Stimulated activated CD8-positive, alpha-beta memory T cell treated with anti-CD3 and anti-CD28 coated beads, Interleukin-15, amount 100 ng/mL, for 48 hours (primary cell): ENCODE data around the gene CYTH3.
A peak's percentile ranks its signal among the peaks of the same experiment; 100 is the strongest.

Source experiments
- DNase-seq, 2 donors: peaks; one replicate each; pipeline ENCODE4 v3.0.0-alpha.2; 2020; ENCODE audit warnings: low read depth in 2 of 2

The CYTH3 gene

DNA sequence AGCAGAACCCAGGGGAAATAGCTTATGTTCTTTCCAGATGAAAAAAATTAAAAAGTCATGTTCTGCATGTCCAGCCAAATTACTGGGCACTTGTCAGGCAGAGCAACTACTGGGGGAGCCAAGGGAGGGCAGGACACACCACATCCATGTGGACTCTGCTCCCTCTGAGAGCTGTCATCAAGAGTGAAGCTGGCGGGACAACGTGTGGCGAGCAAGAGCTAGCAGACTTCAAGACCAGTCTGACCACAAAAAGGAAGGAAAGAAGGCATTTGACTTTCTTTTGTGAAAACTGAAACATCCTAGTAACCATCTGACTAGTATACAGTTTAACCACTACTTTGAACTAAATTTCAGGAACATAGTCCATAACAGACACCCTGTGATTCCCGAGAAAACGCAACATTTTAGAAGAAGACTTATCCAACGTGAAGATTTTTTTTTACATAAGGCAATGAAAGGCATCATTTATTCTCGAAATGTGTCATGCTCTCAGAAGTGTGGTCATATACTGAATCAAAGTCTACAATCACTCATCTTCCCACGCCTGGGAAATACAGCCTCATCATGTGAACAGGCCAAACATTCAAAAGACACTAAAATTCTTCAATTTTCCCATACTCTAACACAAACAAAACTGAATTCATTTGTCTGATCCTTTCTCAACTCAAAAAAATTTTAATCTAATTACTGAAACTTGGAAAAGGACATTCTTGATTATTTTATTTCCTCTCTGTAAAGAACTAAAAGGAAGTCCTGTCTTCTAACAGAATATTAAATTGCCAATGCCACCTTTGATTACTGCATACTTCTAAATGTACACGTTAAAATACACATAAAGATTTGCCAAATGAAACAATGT is 15.5 kb downstream of the CYTH3 start:
- peak in 1 of 2 donors; percentile 17 for DNase-seq

GRCh38 chr7:6256109-6256483 is 16.3 kb downstream of the CYTH3 start:
- no peak for DNase-seq

DNA sequence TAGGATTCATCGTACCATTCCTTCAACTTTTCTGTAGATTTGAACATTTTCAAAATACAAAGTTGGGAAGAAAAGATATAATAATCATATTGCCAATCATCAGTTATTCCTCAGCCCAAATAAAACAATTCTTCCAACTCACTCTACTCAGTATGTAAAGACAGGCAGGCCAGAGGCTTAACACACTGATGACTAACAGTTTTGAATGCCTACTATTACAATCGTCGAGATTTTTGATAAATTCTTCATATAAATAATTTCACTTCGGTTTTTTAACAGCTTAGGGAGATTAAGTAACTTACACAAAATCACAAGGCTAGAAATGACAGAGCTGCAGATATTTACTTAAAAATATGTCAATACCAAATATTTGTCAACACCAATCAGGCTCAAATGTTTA is 17.6 kb downstream of the CYTH3 start:
- DNase-seq, result no peak

DNA sequence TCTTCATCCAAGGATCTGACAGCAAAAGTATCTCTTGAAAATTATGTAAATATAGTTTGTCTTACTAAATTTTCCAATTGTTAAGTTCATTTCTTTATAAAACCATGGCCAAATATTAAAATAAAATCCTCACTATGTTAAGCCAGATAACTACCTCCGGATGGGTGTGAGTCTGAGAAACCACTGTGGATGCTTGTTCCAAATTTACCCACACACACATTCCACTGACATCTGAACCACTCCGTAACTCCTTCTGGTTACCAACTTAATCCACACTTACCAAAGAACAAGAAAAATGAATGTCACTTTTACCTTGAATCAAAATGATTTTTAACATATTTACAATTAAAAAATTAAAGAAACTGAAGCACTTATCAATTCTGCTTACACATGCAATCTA is 19.7 kb downstream of the CYTH3 start:
- no peak for DNase-seq

- DNase-seq, result no peak
Observed at GRCh38 chr7:6252341-6252746, 20.1 kb downstream of the CYTH3 start.

- no peak for DNase-seq
Observed at GRCh38 chr7:6251653-6252052, 20.8 kb downstream of the CYTH3 start.

GRCh38 chr7:6250364-6250833 is 22.0 kb downstream of the CYTH3 start:
- DNase-seq, result peak in 1 of 2 donors; percentile 21

DNA sequence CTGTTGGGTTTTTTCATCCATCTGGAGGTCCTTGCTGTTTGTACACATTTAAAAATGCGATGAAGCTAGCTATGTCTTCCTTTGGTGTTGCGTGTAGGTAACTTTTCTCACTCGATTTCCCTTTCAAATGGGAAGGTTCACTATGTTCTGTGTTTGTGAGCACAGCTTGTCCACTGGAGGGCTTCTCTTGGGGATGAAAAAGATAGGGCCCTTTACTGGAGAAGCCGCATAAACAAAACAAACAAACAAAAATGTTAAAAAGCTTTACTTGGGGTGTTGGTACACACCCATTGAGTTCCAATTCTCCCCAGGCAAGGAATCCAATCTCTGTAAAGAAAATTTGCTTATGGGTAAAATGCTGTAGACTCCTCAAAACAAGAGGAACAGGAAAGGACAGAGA is 23.4 kb downstream of the CYTH3 start:
- DNase-seq, result no peak

- DNase-seq, result no peak
Observed at GRCh38 chr7:6248581-6248980, 23.8 kb downstream of the CYTH3 start.

DNA sequence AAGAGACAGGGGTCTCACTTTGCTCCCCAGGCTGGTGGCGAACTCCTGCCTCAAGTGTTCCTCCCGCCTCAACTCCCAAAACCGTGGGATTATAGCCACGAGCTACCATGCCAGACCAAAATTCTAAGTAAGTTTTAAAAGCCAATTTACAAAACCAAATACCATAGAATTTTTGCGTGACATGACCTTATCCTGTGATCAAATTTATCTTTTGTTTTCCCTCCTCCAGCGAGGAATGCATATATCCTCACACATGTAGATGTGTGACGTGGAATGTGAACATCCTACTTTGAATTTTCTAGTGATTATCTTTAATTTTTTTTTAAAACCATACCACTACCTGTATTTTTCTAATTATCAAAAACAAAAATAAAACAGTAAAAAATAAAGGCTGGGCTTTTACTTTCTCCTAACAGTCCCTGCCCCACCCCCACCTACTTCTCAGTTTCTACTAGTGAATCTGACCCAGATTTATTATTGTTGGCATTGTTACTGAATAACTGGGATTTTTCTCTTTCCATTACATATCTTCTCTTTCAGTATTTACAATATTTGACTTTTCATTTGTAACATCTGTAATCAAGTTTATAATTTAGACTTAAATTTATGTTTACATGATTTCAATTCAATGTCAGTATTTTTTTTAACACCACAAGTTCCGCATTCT is 26.0 kb downstream of the CYTH3 start:
- DNase-seq, result no peak

- no peak for DNase-seq
Observed at GRCh38 chr7:6244021-6244420, 28.4 kb downstream of the CYTH3 start.

DNA sequence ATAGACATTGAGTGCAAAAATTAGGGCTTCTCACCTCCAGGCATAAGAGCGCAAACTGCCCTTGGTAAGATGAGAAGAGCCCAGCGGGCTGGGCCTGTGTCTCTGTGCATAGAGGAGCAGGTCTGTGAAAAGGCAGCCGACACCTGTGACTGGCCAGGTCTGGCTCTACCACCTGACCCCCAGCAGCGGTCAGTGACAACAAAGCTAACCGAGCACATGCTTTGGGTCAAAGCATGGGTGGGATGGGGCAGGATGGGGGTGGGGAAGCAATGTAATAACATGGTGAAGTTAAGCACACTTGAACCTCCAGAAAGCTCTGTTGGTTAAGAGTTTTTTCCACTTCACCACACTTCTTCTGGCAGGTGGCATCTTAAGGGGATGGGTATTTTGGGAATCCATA is 29.3 kb downstream of the CYTH3 start:
- DNase-seq, result no peak

DNA sequence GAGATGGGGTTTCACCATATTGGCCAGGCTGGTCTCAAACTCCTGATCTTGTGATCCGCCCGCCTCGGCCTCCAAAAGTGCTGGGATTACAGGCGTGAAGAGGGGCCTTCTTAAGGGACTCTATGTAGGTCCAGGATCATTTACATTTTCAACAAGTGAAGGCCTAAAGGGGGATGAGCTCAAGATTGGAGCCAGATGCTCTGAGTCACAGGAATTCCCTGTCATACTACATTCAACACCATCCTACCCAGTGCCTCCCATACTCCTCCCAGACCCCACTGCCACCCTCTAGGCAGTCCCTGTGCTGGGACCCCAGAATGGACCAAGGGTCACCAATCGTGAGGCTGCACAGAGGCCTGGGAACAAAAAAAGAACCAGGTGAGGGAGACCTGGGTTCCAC is 29.9 kb downstream of the CYTH3 start:
- no peak for DNase-seq

DNA sequence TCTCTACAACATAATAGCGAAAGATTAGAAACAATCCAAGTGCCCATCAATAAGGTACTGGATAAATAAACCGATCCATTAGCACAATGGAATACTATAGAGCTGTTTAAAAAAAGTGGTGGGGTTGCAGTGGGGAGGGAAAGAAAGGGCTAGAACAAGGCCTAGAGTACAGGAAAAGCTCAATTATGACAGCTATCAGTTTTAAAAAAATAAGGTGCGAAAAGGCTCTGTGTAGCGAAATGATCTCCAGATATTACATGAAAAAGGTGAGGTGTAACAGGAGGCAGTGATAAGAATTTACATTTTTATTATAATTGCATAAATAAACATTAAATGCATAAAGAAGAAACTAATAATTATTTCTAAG is 30.8 kb downstream of the CYTH3 start:
- no peak for DNase-seq

DNA sequence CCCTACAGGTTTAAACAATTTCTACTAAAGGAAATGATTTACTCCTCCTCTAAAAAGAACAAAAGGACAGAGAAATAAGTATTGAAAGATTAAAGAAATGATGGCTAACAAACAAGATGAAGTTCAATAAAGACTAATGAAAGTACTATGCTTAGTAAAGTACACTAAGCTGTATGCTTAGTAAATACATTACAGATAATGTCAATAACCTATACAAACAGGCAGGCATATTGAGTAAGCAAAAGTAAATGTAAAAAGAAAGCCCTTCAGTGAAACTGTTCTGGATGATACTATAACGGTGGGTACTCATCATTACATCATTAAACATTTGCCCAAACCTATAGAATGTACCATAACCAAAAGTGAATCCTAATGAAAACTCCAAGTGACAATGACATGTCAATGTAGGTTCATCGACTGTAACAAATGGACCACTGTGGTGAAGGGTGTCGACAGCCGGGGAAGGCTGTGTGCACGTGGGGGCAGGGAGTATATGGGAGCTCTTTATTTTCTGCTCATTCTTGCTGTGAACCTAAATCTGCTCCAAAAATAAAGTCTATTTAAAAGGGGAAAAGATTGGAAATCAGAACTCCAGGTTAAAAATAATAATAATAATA is 34.0 kb downstream of the CYTH3 start:
- DNase-seq, result no peak

GRCh38 chr7:6237730-6238129 is 34.7 kb downstream of the CYTH3 start:
- no peak for DNase-seq

DNA sequence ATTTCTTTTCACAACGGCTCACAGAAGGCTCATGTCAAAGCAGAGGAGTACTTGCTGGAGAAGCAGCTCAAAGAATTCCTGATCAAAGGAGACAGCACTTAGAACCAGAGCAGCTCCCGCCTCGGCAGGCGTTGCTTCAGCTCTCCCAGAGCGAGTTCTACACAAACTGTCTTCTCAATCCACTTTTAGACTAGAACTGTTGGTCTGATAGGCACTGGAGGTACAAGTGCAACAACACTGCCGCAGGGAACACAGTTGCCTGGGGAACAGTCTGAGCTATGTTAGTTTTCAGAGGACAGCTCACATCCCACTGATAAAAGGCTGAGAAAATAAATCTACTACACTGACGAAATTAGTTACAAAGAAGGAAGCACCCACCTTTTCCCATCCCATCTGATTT is 35.4 kb downstream of the CYTH3 start:
- no peak for DNase-seq

GRCh38 chr7:6235029-6235871 is 37.2 kb downstream of the CYTH3 start:
- DNase-seq, result no peak

- peak in 1 of 2 donors; percentile 3 for DNase-seq
Observed at GRCh38 chr7:6234384-6234783, 38.0 kb downstream of the CYTH3 start.

GRCh38 chr7:6232534-6232933 is 39.9 kb downstream of the CYTH3 start:
- DNase-seq, result no peak

GRCh38 chr7:6232116-6232515 is 40.3 kb downstream of the CYTH3 start:
- no peak for DNase-seq

- no peak for DNase-seq
Observed at GRCh38 chr7:6231184-6231583, 41.2 kb downstream of the CYTH3 start.
